H1 (cell line): ENCODE measurements around the gene VAPB. TPM values are rescaled to one million over a fixed set of nuclear protein-coding genes. Genes with fewer than 3 reads are reported as not detected.

Experiments used
- GABPA ChIP-seq: IDR thresholded peaks from 2 replicates; pipeline ENCODE4 v1.6.1; 2011; ENCODE audit warnings: mild to moderate bottlenecking, low read length, moderate library complexity, borderline replicate concordance; ENCODE audit not compliant: insufficient read depth
- POLR2AphosphoS5 ChIP-seq: IDR thresholded peaks from 2 replicates; pipeline ENCODE4 v1.6.1; 2011; ENCODE audit warnings: low read depth, low read length
- SUZ12 ChIP-seq: fragments of 200-600 bp; sonication (generic); IDR thresholded peaks from 2 replicates; pipeline ENCODE4 v1.6.1; 2012; ENCODE audit warnings: mild to moderate bottlenecking, inconsistent platforms, low read length, moderate library complexity, mixed read lengths
- polyA plus RNA-seq, 7 experiments: library from polyadenylated mRNA; depleted of rRNA in 3 of 7; stranded (reverse) in 5 of 7; unstranded in 2 of 7; fragments of >200 nt in 5 of 7; fragments of 200-250 nt in 2 of 7; gene quantifications; 1 replicate in 5 of 7; 2 replicates in 1 of 7; 4 replicates in 1 of 7; pipeline versions ENCODE4 v1.2.1 to v1.2.3, GENCODE V29; 2011 to 2013; ENCODE audit warnings: missing spikeins in 2 of 7, mixed read lengths in 2 of 7
- total RNA-seq: library from RNA; stranded (reverse); fragmentation: NEBNext Ultra II Directional; extraction: Animal tissue kit (Norgen Biotek cat#: 25700); gene quantifications from 2 replicates; pipeline ENCODE4 v1.2.1, GENCODE V29; 2021

VAPB gene
- total and polyA plus RNA-seq, 2 of the 8 experiments (the other 6 are each of a cell fraction or from before 2014, with no cell fraction given) = 24.4 to 62.8 TPM

DNA sequence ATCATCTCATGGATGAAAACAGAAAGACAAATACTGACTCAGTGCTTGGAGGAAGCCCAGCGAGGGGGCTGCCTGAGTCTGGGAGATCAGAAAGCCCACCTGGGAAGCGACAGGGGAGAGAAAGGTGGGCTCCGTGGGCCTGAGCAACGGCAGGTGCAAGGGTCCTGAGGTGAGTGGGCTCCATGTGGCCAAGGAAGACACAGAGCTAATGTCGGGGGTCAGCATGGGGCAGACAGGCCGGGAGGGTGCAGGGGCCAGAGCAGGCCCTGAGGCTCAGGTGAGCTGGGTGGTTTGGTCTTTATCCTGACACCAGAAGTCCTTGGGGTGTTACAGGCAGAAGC is 107.4 kb downstream of the VAPB start (continued):
- no peak for TF ChIP-seq SUZ12
- no peak for TF ChIP-seq GABPA
- no peak for TF ChIP-seq POLR2AphosphoS5
